ENCODE results near the gene CELF3. TPM values are rescaled to one million over a fixed set of nuclear protein-coding genes. Genes with fewer than 3 reads are reported as not detected.
"Not testable (repeated sequence)": the region's sequence is repeated elsewhere in the genome, so short reads cannot be mapped to it uniquely, and the experiment has no call there.

The CELF3 gene
- total and polyA plus RNA-seq, 2 donors (not counting 1 experiment from before 2014, with no cell fraction given), result not detected

DNA sequence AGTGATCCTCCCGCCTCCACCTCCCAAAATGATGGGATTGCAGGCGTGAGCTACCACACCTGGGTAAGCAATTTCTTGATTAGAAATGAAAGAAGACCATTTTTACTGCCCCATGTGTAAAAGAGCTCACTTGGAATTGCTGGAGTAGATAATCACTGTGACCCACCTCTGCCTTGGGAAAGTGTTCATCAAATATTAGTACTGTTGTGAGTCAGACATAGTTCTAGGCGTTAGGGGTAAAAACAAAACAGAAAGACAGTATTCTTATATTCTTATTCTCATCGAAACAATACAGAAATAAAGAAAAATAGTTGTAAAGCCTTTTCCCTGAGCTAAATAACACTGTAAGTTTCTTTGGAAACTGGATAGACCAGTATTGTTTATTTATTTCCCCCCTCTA, 36.2 kb downstream of the CELF3 start:
- ChIA-PET CTCF (interaction anchor here (0.7 kb wide), 1 partner anchor 160 kb away, joined by 5 read pairs; no protein-coding TSS in a partner anchor), POLR2A (no interaction called here)
- H3K27me3 ChIP-seq (replicated peaks in 1 of 4; ENCODE audit: control extremely low read depth in 1 of 4, control insufficient read depth in 3 of 4, insufficient read depth in 4 of 4, low read length in 3 of 4), result no peaks in the 10 kb centered on the region
- Mint-ChIP-seq H3K27me3 (no peaks in the 10 kb centered on the region), H3K4me1 (no peaks in the 10 kb centered on the region), H3K9me3 (ENCODE audit: insufficient read depth) (no peaks in the 10 kb centered on the region), H3K4me3 (no peak overlapping the region), H3K27ac (no peak overlapping the region)
- H3K9me3 ChIP-seq (ENCODE audit: control extremely low read depth in 1 of 3, control insufficient read depth in 2 of 3, insufficient read depth in 1 of 3, low read length in 2 of 3), result no peaks in the 10 kb centered on the region
- WGBS (ENCODE audit: insufficient coverage), result no CpG with 5 or more reads among the region's 4 CpGs
- H3K79me2 ChIP-seq (ENCODE audit: control insufficient read depth, insufficient read depth, low read length), result no peaks in the 10 kb centered on the region
- no peak for ATAC-seq (ENCODE audit: low read depth)
- no peak for DNase-seq
- no peaks in the 10 kb centered on the region for H3K4me1 ChIP-seq (ENCODE audit: control insufficient read depth in 2 of 2, insufficient read depth in 2 of 2, low read length in 2 of 2)
- H2AFZ ChIP-seq (ENCODE audit: insufficient read depth, low read depth, low read length, poor library complexity, severe bottlenecking), result no peak overlapping the region
- no peak overlapping the region for H3K4me3 ChIP-seq (ENCODE audit: control extremely low read depth in 1 of 5, extremely low read depth in 1 of 5, insufficient read depth in 1 of 5, low read depth in 2 of 5, low read length in 4 of 5)
- intact Hi-C loops (cut with micrococcal nuclease), result no loop called here
- no peak overlapping the region for H3K27ac ChIP-seq (ENCODE audit: low read length in 2 of 2)
- H4K20me1 ChIP-seq (ENCODE audit: control insufficient read depth, insufficient read depth, low read length, poor library complexity, severe bottlenecking), result no peaks in the 10 kb centered on the region
- no peak overlapping the region for H3K4me2 ChIP-seq (replicated peaks; ENCODE audit: low read depth, low read length, poor library complexity, severe bottlenecking)
- TF ChIP-seq EZH2 (IDR thresholded peaks at IDR 0.05; ENCODE audit: borderline replicate concordance, insufficient read depth, low read depth, low read length, poor library complexity, severe bottlenecking) (no peak), CTCF (IDR thresholded peaks at IDR 0.05) (no peak)
- H3K36me3 ChIP-seq (replicated peaks in 1 of 2; ENCODE audit: control extremely low read depth in 1 of 2, control insufficient read depth in 1 of 2, extremely low read depth in 1 of 2, insufficient read depth in 2 of 2, low read length in 1 of 2), result peaks cover 8% of the 10 kb centered on the region in 2 experiments
- no peak overlapping the region for H3K9ac ChIP-seq (ENCODE audit: low read length)

DNA sequence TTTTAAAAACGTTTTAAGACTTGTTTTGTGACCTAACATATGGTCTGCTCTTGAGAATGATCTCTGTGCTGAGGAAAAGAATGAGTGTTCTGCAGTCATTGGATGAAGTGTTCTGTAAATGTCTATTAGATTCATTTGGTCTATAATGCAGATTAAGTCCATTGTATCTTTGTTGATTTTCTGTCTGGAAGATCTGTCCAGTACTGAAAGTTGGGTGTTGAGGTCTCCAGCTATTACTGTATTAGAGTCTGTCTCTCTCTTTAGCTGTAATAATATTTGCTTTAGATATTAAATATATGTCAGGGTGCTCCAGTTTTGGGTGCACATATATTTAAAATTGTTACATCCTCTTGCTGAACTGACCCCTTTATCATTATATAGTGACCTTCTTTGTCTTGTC, 43.2 kb downstream of the CELF3 start:
- no peak overlapping the region for H2AFZ ChIP-seq (ENCODE audit: insufficient read depth, low read depth, low read length, poor library complexity, severe bottlenecking)
- TF ChIP-seq EZH2 (IDR thresholded peaks at IDR 0.05; ENCODE audit: borderline replicate concordance, insufficient read depth, low read depth, low read length, poor library complexity, severe bottlenecking) (no peak), CTCF (IDR thresholded peaks at IDR 0.05) (no peak)
- no peak overlapping the region for H3K27ac ChIP-seq (ENCODE audit: low read length in 2 of 2)
- WGBS (ENCODE audit: insufficient coverage), result no CpG with 5 or more reads among the region's 1 CpG
- no peaks in the 10 kb centered on the region for H3K9me3 Mint-ChIP-seq (ENCODE audit: insufficient read depth)
- DNase-seq (no peak), ATAC-seq (ENCODE audit: low read depth) (no peak)
- H3K9me3 ChIP-seq (ENCODE audit: control extremely low read depth in 1 of 3, control insufficient read depth in 2 of 3, insufficient read depth in 1 of 3, low read length in 2 of 3), result peaks cover 0 to 4% (median 0%) of the 10 kb centered on the region in 3 donors
- no peak overlapping the region for H3K4me2 ChIP-seq (replicated peaks; ENCODE audit: low read depth, low read length, poor library complexity, severe bottlenecking)
- POLR2A ChIA-PET, result no interaction called here
- H4K20me1 ChIP-seq (ENCODE audit: control insufficient read depth, insufficient read depth, low read length, poor library complexity, severe bottlenecking), result no peaks in the 10 kb centered on the region
- H3K4me1 ChIP-seq (ENCODE audit: control insufficient read depth in 2 of 2, insufficient read depth in 2 of 2, low read length in 2 of 2), result no peaks in the 10 kb centered on the region
- no peaks in the 10 kb centered on the region for H3K27me3 Mint-ChIP-seq
- H3K4me3 Mint-ChIP-seq, result no peak overlapping the region
- H3K4me3 ChIP-seq (ENCODE audit: control extremely low read depth in 1 of 5, extremely low read depth in 1 of 5, insufficient read depth in 1 of 5, low read depth in 2 of 5, low read length in 4 of 5), result no peak overlapping the region
- H3K27me3 ChIP-seq (replicated peaks in 1 of 4; ENCODE audit: control extremely low read depth in 1 of 4, control insufficient read depth in 3 of 4, insufficient read depth in 4 of 4, low read length in 3 of 4), result no peaks in the 10 kb centered on the region
- H3K9ac ChIP-seq (ENCODE audit: low read length), result no peak overlapping the region
- CTCF ChIA-PET, result no interaction called here
- no peak overlapping the region for H3K27ac Mint-ChIP-seq
- H3K36me3 ChIP-seq (replicated peaks in 1 of 2; ENCODE audit: control extremely low read depth in 1 of 2, control insufficient read depth in 1 of 2, extremely low read depth in 1 of 2, insufficient read depth in 2 of 2, low read length in 1 of 2), result peaks cover 6 to 24% of the 10 kb centered on the region in 2 experiments
- no peaks in the 10 kb centered on the region for H3K79me2 ChIP-seq (ENCODE audit: control insufficient read depth, insufficient read depth, low read length)
- no peaks in the 10 kb centered on the region for H3K4me1 Mint-ChIP-seq
- intact Hi-C loops (cut with micrococcal nuclease), result no loop called here

- CTCF ChIA-PET; H3K27ac ChIP-seq (ENCODE audit: low read length in 2 of 2); H3K27me3 ChIP-seq (replicated peaks in 1 of 4; ENCODE audit: control extremely low read depth in 1 of 4, control insufficient read depth in 3 of 4, insufficient read depth in 4 of 4, low read length in 3 of 4); H3K9me3 ChIP-seq (ENCODE audit: control extremely low read depth in 1 of 3, control insufficient read depth in 2 of 3, insufficient read depth in 1 of 3, low read length in 2 of 3); H3K4me3 ChIP-seq (ENCODE audit: control extremely low read depth in 1 of 5, extremely low read depth in 1 of 5, insufficient read depth in 1 of 5, low read depth in 2 of 5, low read length in 4 of 5); DNase-seq; H3K4me2 ChIP-seq (replicated peaks; ENCODE audit: low read depth, low read length, poor library complexity, severe bottlenecking); H3K4me1 ChIP-seq (ENCODE audit: control insufficient read depth in 2 of 2, insufficient read depth in 2 of 2, low read length in 2 of 2); H3K27ac Mint-ChIP-seq; H3K9me3 Mint-ChIP-seq (ENCODE audit: insufficient read depth); ATAC-seq (ENCODE audit: low read depth); H2AFZ ChIP-seq (ENCODE audit: insufficient read depth, low read depth, low read length, poor library complexity, severe bottlenecking); H3K79me2 ChIP-seq (ENCODE audit: control insufficient read depth, insufficient read depth, low read length); H3K9ac ChIP-seq (ENCODE audit: low read length); POLR2A ChIA-PET; H4K20me1 ChIP-seq (ENCODE audit: control insufficient read depth, insufficient read depth, low read length, poor library complexity, severe bottlenecking); H3K4me3 Mint-ChIP-seq; H3K27me3 Mint-ChIP-seq; intact Hi-C loops (cut with micrococcal nuclease); H3K4me1 Mint-ChIP-seq: not testable (repeated sequence)
- WGBS (ENCODE audit: insufficient coverage), result no CpG with 5 or more reads among the region's 2 CpGs
- peaks cover 5 to 31% of the 10 kb centered on the region in 2 experiments for H3K36me3 ChIP-seq (replicated peaks in 1 of 2; ENCODE audit: control extremely low read depth in 1 of 2, control insufficient read depth in 1 of 2, extremely low read depth in 1 of 2, insufficient read depth in 2 of 2, low read length in 1 of 2)
Observed at GRCh38 chr1:151670036-151670675, 46.4 kb downstream of the CELF3 start.
